ENCODE data around the gene HAND1.

HAND1 gene

GRCh38 chr5:154478224-154478565, at the start of gene HAND1:
Gene HAND1, minus strand, starts transcription at chr5:154478227. Its CDS starts 219 bp downstream, at chr5:154478008.
- H3K4me3 ChIP-seq (replicated peaks; ENCODE audit: low read depth, low read length), result no peak within 1 kb of the TSS
- no peak for TF ChIP-seq CTCF (IDR thresholded peaks at IDR 0.05; ENCODE audit: low read length, missing control alignments)
- DNase-seq (ENCODE audit: low read depth), result no peak

GRCh38 chr5:154526231-154527226, 48.5 kb upstream of the HAND1 start:
- no peak for DNase-seq (ENCODE audit: low read depth)
- H3K4me3 ChIP-seq (replicated peaks; ENCODE audit: low read depth, low read length), result no peak overlapping the region
- no peak for TF ChIP-seq CTCF (IDR thresholded peaks at IDR 0.05; ENCODE audit: low read length, missing control alignments)

- no peak for DNase-seq (ENCODE audit: low read depth)
- no peak for TF ChIP-seq CTCF (IDR thresholded peaks at IDR 0.05; ENCODE audit: low read length, missing control alignments)
- H3K4me3 ChIP-seq (replicated peaks; ENCODE audit: low read depth, low read length), result no peak overlapping the region
Measured at GRCh38 chr5:154524859-154525258, 46.8 kb upstream of the HAND1 start.

GRCh38 chr5:154524181-154524580, 46.2 kb upstream of the HAND1 start:
- TF ChIP-seq CTCF (IDR thresholded peaks at IDR 0.05; ENCODE audit: low read length, missing control alignments), result no peak
- no peak overlapping the region for H3K4me3 ChIP-seq (replicated peaks; ENCODE audit: low read depth, low read length)
- no peak for DNase-seq (ENCODE audit: low read depth)

GRCh38 chr5:154523709-154524108, 45.7 kb upstream of the HAND1 start:
- H3K4me3 ChIP-seq (replicated peaks; ENCODE audit: low read depth, low read length), result no peak overlapping the region
- TF ChIP-seq CTCF (IDR thresholded peaks at IDR 0.05; ENCODE audit: low read length, missing control alignments), result no peak
- DNase-seq (ENCODE audit: low read depth), result no peak

GRCh38 chr5:154523104-154523503, 45.1 kb upstream of the HAND1 start:
- H3K4me3 ChIP-seq (replicated peaks; ENCODE audit: low read depth, low read length), result no peak overlapping the region
- no peak for TF ChIP-seq CTCF (IDR thresholded peaks at IDR 0.05; ENCODE audit: low read length, missing control alignments)
- DNase-seq (ENCODE audit: low read depth), result no peak

- DNase-seq (ENCODE audit: low read depth), result no peak
- H3K4me3 ChIP-seq (replicated peaks; ENCODE audit: low read depth, low read length), result no peak overlapping the region
- TF ChIP-seq CTCF (IDR thresholded peaks at IDR 0.05; ENCODE audit: low read length, missing control alignments), result no peak
Measured at GRCh38 chr5:154522284-154522683, 44.3 kb upstream of the HAND1 start.
